HG02642 (cell line): ENCODE results near the gene TUFT1.

ENCODE experiments used
- ATAC-seq: cut with Tn5 transposase; IDR thresholded peaks from one replicate; pipeline ENCODE4 v1.9.1; 2021; ENCODE audit warnings: mild to moderate bottlenecking; ENCODE audit not compliant: unreplicated experiment, poor library complexity

The TUFT1 gene, protein sequence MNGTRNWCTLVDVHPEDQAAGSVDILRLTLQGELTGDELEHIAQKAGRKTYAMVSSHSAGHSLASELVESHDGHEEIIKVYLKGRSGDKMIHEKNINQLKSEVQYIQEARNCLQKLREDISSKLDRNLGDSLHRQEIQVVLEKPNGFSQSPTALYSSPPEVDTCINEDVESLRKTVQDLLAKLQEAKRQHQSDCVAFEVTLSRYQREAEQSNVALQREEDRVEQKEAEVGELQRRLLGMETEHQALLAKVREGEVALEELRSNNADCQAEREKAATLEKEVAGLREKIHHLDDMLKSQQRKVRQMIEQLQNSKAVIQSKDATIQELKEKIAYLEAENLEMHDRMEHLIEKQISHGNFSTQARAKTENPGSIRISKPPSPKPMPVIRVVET

DNA sequence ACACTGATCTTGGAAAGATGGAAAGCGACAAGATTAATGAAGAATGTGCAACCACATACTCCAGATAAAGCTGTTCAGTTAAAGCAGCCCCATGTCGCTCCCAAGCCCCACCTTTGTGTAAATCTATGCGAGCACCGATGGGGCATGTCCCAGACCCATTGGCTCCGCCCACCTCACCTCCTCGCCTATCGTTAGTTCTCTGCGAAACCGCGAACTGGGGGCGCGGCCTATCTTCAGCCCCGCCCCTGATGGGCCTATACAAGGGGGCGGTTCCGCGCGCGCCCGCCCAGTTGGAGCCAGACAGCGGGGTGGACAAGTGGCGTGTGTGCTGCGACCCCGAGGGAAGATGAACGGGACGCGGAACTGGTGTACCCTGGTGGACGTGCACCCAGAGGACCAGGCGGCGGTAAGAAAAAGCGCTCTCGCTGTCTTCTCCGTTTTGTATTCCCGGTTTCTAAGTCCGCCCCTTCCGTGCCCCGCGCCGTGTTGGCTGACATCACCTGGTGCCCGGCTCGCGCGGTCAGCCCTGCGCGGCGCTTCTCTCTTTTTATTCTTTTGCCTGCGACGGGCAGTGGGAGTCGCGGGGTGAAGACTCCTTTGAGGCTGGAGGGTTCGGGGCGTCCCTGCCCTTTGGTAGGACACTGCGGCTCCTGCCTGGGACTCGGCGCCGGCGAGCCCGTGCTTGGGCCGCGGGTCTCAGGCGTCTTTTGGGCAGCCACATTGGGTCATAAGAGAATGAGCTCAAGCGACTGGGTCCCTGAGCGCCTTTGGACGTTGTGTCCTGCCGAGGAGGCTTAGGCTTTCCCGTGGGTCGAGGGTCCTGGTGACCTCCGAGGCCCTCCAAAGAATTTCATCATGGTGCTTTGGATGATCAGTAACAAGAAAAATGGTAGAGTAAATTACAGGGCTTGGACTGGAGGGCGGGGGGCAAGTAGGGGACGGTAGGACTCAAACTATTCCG is at the start of gene TUFT1:
Gene TUFT1, plus strand, starts transcription at position 289 of the 961 bp plus-strand sequence. Its CDS starts 58 bp downstream, at position 347.
- ATAC-seq, result peak; percentile 93

DNA sequence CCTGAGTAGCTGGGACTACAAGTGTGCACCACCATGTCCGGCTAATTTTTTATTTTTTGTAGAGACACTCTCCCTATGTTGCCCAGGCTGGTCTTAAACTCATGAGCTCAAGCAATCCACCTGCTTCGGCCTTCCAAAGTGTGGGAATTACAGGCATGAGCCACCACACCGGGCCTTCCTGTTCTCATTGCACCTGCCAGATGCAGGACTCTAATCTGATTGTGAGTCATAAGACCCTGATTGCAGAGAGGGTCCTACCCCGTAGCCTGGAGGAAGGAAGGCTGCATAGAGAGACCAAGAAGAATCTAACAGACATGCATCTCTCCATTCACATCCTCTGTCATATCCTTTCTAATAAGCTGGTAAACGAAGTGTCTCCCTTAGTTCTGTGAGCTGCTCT is 48.5 kb upstream of the TUFT1 start:
- ATAC-seq, result no peak

DNA sequence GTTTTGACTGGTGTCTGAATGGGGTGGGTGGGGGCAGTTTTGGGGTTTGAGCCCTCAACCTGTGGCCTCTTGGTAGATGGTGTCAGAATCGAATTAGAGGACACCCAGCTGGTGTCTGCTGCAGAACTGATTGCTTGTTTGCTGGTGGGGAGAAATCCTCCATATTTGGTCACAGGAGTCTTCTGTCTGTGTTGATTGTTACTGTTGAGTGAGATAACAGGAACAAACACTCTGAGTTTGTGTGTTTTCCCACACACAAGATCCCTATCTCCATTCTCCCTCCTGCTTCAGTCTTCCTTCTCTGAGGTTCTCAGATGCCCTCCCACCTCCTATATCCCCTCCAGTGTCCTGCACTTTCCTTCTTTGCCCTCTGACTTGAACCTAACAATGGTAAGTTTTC is 48.0 kb upstream of the TUFT1 start:
- no peak for ATAC-seq

DNA sequence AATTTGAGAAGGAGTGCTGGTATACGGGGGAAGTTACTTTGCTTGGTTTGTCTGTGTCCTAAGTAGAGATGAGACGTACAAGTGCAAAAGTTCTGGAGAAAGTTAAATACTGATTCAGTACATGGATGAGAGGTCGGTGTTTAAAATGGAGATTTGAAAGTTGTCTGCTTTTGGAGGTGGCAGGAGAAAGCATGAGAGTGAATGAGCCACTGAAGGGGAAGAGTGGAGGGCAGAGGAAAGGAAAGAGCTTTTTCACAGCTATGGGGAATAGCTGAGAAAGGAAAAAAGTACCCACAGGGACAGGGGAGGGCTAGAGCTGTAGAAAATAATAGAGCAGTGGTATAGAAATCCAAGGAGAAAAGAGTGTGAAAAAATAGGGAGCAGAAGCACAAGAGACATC is 47.1 kb upstream of the TUFT1 start:
- no peak for ATAC-seq

DNA sequence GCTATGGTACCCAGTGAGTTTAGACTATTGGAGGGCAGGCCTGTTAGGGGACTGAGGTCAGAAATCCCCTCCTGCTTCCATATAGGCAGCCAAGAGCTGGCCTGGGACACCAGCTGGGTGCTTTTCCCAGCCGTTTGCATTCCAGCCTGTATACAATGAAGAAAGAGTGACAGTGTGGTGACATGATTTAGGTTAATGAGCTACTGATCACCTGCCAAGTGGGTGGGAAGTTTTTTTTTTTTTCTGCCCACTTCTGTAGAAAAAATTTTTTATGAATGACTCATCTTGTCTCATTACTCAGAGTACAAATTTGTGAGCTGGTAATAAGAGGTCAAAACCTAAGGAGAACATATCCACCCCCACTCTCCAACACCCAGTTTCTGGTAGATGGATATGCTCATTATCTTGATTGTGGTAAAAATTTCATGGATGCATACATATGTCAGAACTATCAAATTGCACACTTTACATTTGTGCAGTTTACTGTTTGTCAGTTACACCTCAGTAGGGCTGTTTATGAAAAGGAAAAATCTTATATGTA is 45.3 kb upstream of the TUFT1 start:
- no peak for ATAC-seq

DNA sequence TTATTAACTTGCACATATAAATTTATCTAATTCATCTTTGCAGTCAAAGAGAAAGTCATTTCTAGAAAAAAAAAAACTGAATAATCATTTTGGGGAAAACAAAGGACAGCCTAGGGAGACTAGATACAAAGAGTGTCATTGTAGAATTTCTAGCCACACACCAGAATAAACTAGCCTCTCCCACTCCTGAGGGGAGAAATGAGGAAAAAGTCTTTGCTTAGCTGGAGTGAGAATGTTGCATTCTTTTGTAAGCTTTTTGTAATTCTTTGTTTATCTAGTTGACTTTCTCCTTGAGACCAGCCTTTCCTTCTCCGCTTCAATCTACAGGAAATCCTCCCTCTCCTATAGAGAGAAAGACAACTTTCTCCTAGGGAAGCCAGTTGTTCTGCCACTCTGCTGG is 44.8 kb upstream of the TUFT1 start:
- ATAC-seq, result no peak

DNA sequence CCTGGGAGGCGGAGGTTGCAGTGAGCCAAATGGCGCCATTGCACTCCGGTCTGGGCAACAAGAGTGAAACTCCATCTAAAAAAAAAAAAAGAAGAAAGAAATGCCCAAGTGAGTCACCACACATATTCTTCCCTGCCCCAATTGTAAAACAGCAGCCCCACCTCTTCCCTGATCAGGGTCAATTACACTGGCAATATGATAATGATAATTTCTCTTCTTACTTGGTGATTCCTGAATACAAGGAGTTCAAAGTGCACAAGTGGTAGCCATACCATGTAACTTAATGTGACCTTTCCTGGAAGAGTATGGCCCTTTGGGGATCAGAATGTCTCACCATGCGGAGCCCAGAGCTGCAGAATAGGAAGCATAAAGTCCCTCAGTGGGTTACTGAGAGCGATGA is 40.7 kb upstream of the TUFT1 start:
- ATAC-seq, result no peak

DNA sequence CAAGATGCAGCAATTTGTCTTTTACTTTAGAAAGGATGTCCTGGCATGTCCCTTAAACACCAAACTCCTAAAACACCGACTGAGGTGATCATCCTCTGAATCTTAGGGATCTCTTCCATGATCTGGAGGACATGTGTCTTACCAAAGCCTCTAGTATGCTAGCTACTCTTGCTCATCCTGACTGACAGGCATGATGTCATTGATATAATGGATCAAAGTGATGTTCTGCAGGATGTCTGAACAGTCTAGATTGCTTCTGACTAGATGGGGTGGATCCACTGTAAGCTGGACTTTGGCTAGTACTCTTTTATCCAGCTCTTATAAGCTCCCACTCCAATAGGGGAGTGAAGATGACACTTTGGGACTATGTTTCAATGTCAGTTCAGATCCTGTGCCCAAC is 40.2 kb upstream of the TUFT1 start:
- ATAC-seq, result no peak

DNA sequence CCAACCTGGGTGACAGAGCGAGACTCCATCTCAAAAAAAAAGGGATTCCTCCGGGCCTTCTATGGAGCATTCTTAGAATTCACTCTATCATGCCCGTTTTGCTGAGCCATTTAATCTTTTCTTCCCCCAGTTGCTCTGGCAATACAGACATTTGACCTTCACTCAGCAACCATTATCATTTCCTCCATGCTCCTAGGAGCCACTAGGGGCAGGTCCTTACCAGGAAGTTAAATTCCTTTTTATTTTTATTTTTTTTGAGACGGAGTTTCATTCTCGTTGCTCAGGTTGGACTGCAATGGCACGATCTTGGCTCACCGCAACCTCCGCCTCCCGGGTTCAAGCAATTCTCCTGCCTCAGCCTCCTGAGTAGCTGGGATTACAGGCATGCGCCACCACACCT is 38.6 kb upstream of the TUFT1 start:
- no peak for ATAC-seq

DNA sequence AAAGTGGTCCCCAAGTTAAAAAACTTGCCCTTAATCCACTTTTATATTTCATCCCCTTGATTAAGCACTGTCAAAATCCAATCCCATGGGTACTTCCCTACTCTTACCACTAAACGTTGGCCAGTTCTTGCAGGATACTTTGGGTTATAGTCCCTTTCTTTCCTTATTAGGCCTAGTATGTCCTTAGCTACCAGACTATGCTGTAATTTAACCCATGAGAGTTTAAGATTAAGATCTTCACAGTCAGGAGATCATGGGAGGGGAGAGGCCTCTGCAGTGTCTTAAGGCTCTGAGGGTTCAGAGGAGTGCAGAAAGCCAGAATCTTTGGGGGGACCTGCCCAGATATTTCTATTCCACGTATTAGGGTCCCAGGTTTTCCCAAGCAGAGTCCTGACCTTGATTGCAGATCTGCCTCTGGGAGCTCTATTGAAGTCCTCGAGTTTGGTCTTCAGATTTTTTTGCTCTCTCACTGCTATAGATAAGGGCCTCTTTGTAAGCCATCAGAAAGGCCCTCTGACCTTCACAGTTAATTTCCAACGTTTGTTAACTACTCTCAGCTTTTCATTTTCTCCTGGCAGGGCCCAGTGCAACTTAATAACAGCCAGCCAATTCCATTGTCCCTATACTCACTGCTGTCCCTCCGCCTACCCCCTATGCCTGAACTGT is 37.9 kb upstream of the TUFT1 start:
- ATAC-seq, result no peak

DNA sequence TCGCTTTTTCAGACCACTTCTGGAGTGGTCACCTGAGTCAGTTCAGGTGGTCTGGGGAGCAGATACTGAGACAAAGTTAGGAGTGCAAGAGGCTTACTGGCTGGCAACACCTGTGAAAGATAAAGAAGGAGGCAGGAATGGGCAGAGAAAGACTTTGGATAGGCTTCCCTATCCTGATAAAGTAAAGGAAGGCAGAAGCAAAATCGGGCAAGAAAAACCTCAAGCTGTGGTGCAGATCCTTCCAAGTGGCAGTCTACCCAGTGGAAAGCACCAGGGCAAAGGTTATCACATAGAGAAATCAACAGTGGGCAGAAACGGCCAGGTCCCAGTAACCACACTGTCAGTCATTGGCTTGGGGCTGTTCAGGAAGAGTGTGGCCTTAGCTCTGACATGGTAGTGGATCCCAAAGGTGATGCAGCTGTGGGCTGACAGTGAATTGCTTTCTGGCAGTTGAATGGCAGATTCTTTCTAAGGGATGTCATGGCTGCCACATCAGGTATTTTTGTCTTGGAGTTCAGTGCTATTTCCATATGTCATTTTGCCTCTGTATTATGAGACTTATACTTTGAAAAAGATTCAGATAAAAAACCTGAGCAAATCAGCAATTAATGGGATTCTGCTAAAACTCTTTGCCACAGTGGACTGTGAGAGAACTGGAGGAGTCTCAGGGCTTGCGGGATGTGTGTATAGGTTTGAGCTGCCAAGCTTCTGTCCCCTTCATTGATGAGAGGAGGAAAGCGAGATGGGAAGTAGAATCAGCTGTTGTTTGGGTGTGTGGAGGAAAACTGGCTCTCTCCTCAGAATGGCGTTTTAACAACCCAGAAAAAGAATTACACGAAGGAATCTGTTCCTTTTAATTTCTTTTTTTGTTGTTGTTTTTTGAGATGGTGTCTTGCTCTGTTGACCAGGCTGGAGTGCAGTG is 37.0 kb upstream of the TUFT1 start:
- no peak for ATAC-seq

DNA sequence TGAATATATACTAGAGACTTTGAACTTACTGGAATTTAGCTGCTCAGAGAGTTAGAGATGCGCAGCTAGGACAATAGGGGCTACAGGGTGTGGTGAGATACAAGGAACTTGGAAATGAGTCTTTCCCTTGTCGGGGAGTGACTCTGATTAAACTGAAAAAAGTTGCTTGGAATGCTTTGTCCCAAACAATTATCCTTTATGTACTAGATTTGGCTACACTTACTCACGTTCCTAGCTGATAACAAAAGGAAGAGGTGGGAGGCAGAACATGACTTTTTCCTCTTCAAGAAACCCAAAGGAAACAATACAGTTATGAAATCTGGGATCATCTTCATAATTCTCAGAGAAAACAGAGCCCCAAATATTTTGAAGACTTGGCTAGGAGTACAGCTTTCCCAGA is 35.9 kb upstream of the TUFT1 start:
- ATAC-seq, result no peak

DNA sequence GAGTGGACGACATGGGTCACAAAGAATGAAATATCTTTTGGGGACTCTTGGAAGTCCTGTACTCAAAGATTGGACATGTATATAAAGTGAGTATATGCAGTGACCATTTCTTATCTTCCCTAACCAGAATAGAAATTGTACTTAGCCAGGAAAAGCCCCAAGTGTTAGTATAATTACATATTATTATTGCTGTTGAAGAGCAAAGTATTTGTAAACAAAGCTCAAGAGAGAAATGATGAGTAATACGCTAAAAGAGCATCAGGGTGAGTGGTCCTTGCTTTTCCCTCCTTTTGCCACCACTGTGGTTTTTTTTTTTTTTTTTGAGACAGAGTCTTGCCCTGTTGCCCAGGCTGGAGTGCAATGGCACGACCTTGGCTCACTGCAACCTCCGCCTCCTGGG is 35.4 kb upstream of the TUFT1 start:
- ATAC-seq, result no peak

DNA sequence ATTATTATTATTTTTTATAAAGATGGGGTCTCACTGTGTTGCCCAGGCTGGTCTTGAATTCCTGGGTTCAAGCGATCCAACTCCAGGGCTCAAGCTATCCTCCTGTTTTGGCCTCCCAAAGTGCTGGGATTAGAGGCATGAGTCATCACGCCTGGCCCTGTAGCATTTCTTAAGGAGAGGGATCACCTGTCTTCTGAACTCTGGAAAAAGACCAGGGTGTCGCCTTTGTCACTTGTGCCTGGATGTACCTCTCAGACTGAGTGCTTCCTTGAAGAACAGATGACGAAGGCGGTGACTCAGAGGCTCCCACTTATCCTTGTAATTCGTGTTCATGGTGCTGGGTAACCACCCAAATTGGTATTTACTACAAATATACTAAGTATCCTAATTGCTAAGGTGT is 31.3 kb upstream of the TUFT1 start:
- ATAC-seq, result no peak

DNA sequence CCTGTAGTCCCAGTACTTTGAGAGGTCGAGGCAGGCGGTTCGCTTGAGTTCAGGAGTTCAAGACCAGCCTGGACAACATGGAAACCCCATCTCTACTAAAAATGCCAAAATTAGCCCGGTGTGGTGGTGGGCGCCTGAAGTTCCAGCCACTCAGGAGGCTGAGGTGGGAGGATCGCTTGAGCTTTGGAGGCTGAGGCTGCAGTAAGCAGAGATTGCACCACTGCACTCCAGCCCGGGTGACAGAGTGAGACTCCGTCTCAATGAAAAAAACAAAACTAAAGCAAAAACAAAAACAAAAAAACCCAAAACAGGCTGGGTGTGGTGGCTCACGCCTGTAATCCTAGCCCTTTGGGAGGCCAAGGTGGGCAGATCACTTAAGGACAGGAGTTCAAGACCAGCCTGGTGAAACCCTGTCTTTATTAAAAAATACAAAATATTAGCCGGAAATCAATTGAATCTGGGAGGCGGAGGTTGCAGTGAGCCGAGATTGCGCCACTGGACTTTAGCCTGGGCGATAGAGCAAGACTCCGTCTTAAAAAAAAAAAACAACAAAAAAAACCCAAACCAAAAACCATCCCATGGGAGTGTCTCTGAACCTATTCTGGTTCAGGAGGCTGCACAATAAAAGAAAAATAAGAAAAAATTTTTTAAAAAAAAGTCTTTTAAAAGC is 30.6 kb upstream of the TUFT1 start:
- ATAC-seq, result no peak

DNA sequence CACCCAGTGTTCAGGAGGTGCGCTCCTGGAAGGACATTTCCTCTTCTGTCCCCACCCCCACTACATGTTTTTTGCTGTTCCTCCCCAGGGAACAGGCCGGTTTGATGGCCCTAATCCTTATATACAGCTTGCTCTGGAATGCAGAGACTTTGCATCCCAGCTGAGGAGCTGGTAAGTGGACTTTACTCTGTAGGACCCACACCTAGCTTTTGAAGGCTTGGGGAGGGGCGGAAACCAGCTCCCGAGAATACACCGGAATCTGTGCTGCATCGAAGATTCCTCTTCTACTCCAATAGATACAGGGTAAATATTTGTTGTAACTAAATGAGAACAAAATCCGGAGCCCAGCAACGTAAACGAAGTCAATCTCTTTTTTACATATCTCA is 30.1 kb upstream of the TUFT1 start:
- no peak for ATAC-seq

DNA sequence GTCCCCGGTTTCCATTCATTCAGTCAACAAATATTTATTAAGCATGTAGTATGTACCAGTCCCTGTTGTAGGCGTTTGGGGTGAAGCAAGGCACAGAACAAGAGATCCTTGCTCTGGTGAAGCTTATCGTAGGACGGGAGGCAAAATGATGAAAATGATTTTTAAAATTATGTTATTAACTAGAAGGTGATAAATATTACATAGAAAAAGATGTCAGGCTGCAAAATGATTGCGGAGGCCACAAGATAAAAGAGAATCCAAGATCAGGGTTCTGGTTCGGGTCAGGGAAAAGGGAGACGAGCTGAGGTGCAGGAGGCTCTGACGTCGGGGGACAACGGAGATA is 29.5 kb upstream of the TUFT1 start:
- peak; percentile 6 for ATAC-seq

DNA sequence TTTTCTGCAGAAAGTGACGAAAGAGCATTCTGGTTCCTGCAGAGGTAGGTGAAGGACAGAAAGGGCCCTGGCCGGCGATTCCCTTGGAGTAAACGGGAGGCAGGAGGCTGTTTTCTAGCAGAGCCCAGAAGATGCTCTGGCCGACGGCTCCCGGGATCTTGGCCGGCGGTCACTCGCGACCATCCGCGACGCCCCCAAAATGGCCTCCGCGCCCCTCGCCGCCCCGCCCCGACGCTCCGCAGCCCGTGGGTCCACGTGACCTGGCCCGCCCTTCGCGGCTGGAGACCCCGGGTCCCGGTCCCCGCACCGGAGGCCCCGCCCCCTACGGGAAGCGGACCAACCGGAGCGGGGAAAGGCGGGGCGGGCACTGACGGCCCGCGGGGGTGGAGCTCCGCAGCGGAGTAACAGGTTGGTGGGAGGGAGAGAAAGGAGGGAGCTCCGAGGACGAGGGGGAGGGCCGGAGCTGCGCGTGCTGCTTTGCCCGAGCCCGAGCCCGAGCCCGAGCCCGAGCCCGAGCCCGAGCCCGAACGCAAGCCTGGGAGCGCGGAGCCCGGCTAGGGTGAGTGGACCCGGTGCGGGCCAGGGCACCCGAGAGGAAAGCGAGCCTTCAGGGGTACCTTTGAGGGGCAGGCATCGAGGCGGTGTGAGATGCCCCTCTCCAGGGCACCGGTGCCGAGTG is 29.0 kb upstream of the TUFT1 start, which contains the start of gene CGN:
Gene CGN, plus strand, starts transcription at position 431 of the 679 bp plus-strand sequence. CDS start 7,133 bp downstream, outside the sequence.
- peak; percentile 76 for ATAC-seq
